Fibroblast of skin of abdomen (primary cell): ENCODE data around the gene EIF2B2.
A peak's percentile ranks its signal among the peaks of the same experiment; 100 is the strongest.
"Not testable (repeated sequence)": the region's sequence is repeated elsewhere in the genome, so short reads cannot be mapped to it uniquely, and the experiment has no call there.

Source experiments
- DNase-seq: peaks from one replicate; pipeline ENCODE4 v3.0.0-alpha.2; 2013

The EIF2B2 gene

GRCh38 chr14:74974364-74975058 is 28.2 kb upstream of the EIF2B2 start:
- no peak for DNase-seq

GRCh38 chr14:74975059-74975810 is 27.5 kb upstream of the EIF2B2 start:
- DNase-seq: no peak

- no peak for DNase-seq
Observed at GRCh38 chr14:74976264-74977113, 26.2 kb upstream of the EIF2B2 start.

- no peak for DNase-seq
Observed at GRCh38 chr14:74977164-74977900, 25.4 kb upstream of the EIF2B2 start.

- DNase-seq: no peak
Observed at GRCh38 chr14:74977901-74978385, 24.8 kb upstream of the EIF2B2 start.

- DNase-seq: no peak
Observed at GRCh38 chr14:74978416-74978947, 24.2 kb upstream of the EIF2B2 start.

GRCh38 chr14:74979029-74979428 is 23.7 kb upstream of the EIF2B2 start:
- no peak for DNase-seq

GRCh38 chr14:74979442-74980397 is 23.0 kb upstream of the EIF2B2 start:
- peak; percentile 27 for DNase-seq

GRCh38 chr14:74980398-74980730 is 22.4 kb upstream of the EIF2B2 start:
- DNase-seq: no peak

- DNase-seq: peak; percentile 49
Observed at GRCh38 chr14:74980731-74981461, 21.8 kb upstream of the EIF2B2 start.

GRCh38 chr14:74981462-74981782 is 21.3 kb upstream of the EIF2B2 start:
- no peak for DNase-seq

GRCh38 chr14:74981833-74982232 is 20.9 kb upstream of the EIF2B2 start:
- DNase-seq: no peak

GRCh38 chr14:74982661-74983060 is 20.1 kb upstream of the EIF2B2 start:
- no peak for DNase-seq

GRCh38 chr14:74983343-74983742 is 19.4 kb upstream of the EIF2B2 start:
- no peak for DNase-seq

GRCh38 chr14:74984236-74985027 is 18.3 kb upstream of the EIF2B2 start:
- no peak for DNase-seq

GRCh38 chr14:74985028-74985310 is 17.8 kb upstream of the EIF2B2 start:
- DNase-seq: no peak

GRCh38 chr14:74985806-74986205 is 16.9 kb upstream of the EIF2B2 start:
- no peak for DNase-seq

GRCh38 chr14:74988131-74988530 is 14.6 kb upstream of the EIF2B2 start:
- peak; percentile 29 for DNase-seq

GRCh38 chr14:74988993-74989392 is 13.7 kb upstream of the EIF2B2 start:
- no peak for DNase-seq

- not testable (repeated sequence) for DNase-seq
Observed at GRCh38 chr14:74994182-74994581, 8.5 kb upstream of the EIF2B2 start.
